B cell (primary cell): ENCODE results near the gene FADS1. TPM values are rescaled to one million over a fixed set of nuclear protein-coding genes. Genes with fewer than 3 reads are reported as not detected.

Experiments used
- ATAC-seq: fragments of 200-7000 bp; cut with Tn5 transposase; one replicate; pipeline ENCODE4 v1.10.0; 2021; ENCODE audit warnings: low read depth, mild to moderate bottlenecking, moderate number of reproducible peaks, moderate library complexity
- CTCF ChIA-PET: fragments of 350-600 bp; sonication (Branson Sonifier 250); formaldehyde crosslinking; loops from one replicate; lab custom pipeline; 2021; ENCODE audit warnings: antibody characterized with exemption, inconsistent platforms; lab: Charles Lee
- POLR2A ChIA-PET: fragments of 350-600 bp; sonication (Branson Sonifier 250); formaldehyde crosslinking; loops from one replicate; lab custom pipeline; 2021; ENCODE audit warnings: antibody characterized with exemption; lab: Charles Lee
- DNase-seq: peaks from one replicate; pipeline ENCODE4 v3.0.0; 2013
- H2AFZ ChIP-seq: 2 replicates; pipeline ENCODE4 v1.6.1; 2012; ENCODE audit warnings: mild to moderate bottlenecking, low read depth, low read length; ENCODE audit not compliant: insufficient read depth, poor library complexity, severe bottlenecking
- H3K27ac ChIP-seq, 2 donors: 1 replicate in 1 of 2; 2 replicates in 1 of 2; pipeline ENCODE4 v1.5.1; 2012 to 2013; ENCODE audit warnings: low read length in 2 of 2, mild to moderate bottlenecking in 2 of 2, moderate library complexity in 1 of 2
- H3K27me3 ChIP-seq, 4 experiments: fragments of 200-600 bp in 1 of 4; sonication (generic) in 1 of 4; replicated peaks in 1 of 4; 1 replicate in 2 of 4; 2 replicates in 2 of 4; pipeline versions ENCODE4 v1.6.1 to v1.7.0; 2013 to 2016; ENCODE audit warnings: low read length in 3 of 4, mild to moderate bottlenecking in 2 of 4, mixed read lengths in 1 of 4, moderate library complexity in 1 of 4; ENCODE audit not compliant: insufficient read depth in 4 of 4, control insufficient read depth in 3 of 4; ENCODE audit errors: control extremely low read depth in 1 of 4
- H3K36me3 ChIP-seq, 2 experiments: replicated peaks in 1 of 2; 1 replicate in 1 of 2; 2 replicates in 1 of 2; pipeline versions ENCODE4 v1.6.1 to v1.7.1; 2013; ENCODE audit warnings: low read length in 1 of 2; ENCODE audit not compliant: insufficient read depth in 2 of 2, control insufficient read depth in 1 of 2; ENCODE audit errors: control extremely low read depth in 1 of 2, extremely low read depth in 1 of 2
- H3K4me1 ChIP-seq, 2 donors: fragments of 200-600 bp in 1 of 2; sonication (generic) in 1 of 2; 1 replicate in 1 of 2; 2 replicates in 1 of 2; pipeline versions ENCODE4 v1.5.1 to v1.6.1; 2013 to 2017; ENCODE audit warnings: low read length in 2 of 2; ENCODE audit not compliant: control insufficient read depth in 2 of 2, insufficient read depth in 2 of 2
- H3K4me2 ChIP-seq: replicated peaks from 2 replicates; pipeline ENCODE3; 2012; ENCODE audit warnings: mild to moderate bottlenecking, low read depth, low read length; ENCODE audit not compliant: poor library complexity, severe bottlenecking
- H3K4me3 ChIP-seq, 5 experiments: fragments of 200-600 bp in 1 of 5; sonication (generic) in 1 of 5; 1 replicate in 3 of 5; 2 replicates in 2 of 5; pipeline versions ENCODE4 v1.5.1 to v1.7.0; 2011 to 2016; ENCODE audit warnings: low read length in 4 of 5, mild to moderate bottlenecking in 4 of 5, low read depth in 2 of 5, control low read depth in 1 of 5, moderate library complexity in 1 of 5; ENCODE audit not compliant: insufficient read depth in 1 of 5; ENCODE audit errors: control extremely low read depth in 1 of 5, extremely low read depth in 1 of 5
- H3K79me2 ChIP-seq: fragments of 200-600 bp; sonication (generic); one replicate; pipeline ENCODE4 v1.6.0; 2016; ENCODE audit warnings: low read length; ENCODE audit not compliant: control insufficient read depth, insufficient read depth
- H3K9ac ChIP-seq: fragments of 200-600 bp; sonication (generic); 2 replicates; pipeline ENCODE4 v1.6.1; 2017; ENCODE audit warnings: mild to moderate bottlenecking, low read length, moderate library complexity
- H3K9me3 ChIP-seq, 3 donors: one replicate each; pipeline versions ENCODE4 v1.6.1 to v1.7.1; 2013; ENCODE audit warnings: low read length in 2 of 3; ENCODE audit not compliant: control insufficient read depth in 2 of 3, insufficient read depth in 1 of 3; ENCODE audit errors: control extremely low read depth in 1 of 3
- H4K20me1 ChIP-seq: 2 replicates; pipeline ENCODE4 v1.6.0; 2012; ENCODE audit warnings: mild to moderate bottlenecking, low read length; ENCODE audit not compliant: insufficient read depth, control insufficient read depth, poor library complexity, severe bottlenecking
- H3K27ac Mint-ChIP-seq: one replicate; pipeline ENCODE4 v1.8.0; 2021; ENCODE audit warnings: mixed read lengths
- H3K27me3 Mint-ChIP-seq: one replicate; pipeline ENCODE4 v1.8.0; 2021; ENCODE audit warnings: mixed read lengths
- H3K4me1 Mint-ChIP-seq: one replicate; pipeline ENCODE4 v1.8.0; 2021; ENCODE audit warnings: mixed read lengths
- H3K4me3 Mint-ChIP-seq: one replicate; pipeline ENCODE4 v1.8.0; 2021; ENCODE audit warnings: mixed read lengths
- H3K9me3 Mint-ChIP-seq: one replicate; pipeline ENCODE4 v1.8.0; 2022; ENCODE audit warnings: mixed read lengths; ENCODE audit not compliant: insufficient read depth
- EZH2 ChIP-seq: IDR thresholded peaks from 2 replicates; pipeline ENCODE4 v1.6.1; 2012; ENCODE audit warnings: borderline replicate concordance, low read depth, mild to moderate bottlenecking, moderate library complexity, low read length; ENCODE audit not compliant: insufficient read depth, poor library complexity, severe bottlenecking
- WGBS: methylation state at CpG from one replicate; pipeline ENCODE4 v1.1.5; 2013; ENCODE audit warnings: missing lambda C conversion rate; ENCODE audit not compliant: insufficient coverage; 5-methylcytosine and 5-hydroxymethylcytosine counted together
- intact Hi-C: fragments of 100-400 bp; cut with micrococcal nuclease; formaldehyde crosslinking; loops from one replicate; pipeline ENCODE4 v1.10.0; 2022
- polyA plus RNA-seq: library from polyadenylated mRNA; depleted of rRNA; stranded (reverse); fragments of >200 nt; gene quantifications from 2 replicates; pipeline ENCODE4 v1.2.3, GENCODE V29; 2012
- total RNA-seq, 2 donors: library from RNA; stranded (reverse); fragments of 120-200 nt in 1 of 2; gene quantifications; 1 replicate in 1 of 2; 2 replicates in 1 of 2; pipeline versions ENCODE4 v1.2.3 to v1.2.4, GENCODE V29; 2013 to 2022
- TF ChIP-seq, protein P1 (sequence below): fragments of 200-600 bp; IDR thresholded peaks from one replicate; pipeline ENCODE4 v1.8.0; 2022; ENCODE audit warnings: antibody characterized with exemption, mild to moderate bottlenecking

FADS1 gene
- total and polyA plus RNA-seq, 2 donors (not counting 1 experiment from before 2014, with no cell fraction given) = 0.39 to 15.6 TPM

DNA sequence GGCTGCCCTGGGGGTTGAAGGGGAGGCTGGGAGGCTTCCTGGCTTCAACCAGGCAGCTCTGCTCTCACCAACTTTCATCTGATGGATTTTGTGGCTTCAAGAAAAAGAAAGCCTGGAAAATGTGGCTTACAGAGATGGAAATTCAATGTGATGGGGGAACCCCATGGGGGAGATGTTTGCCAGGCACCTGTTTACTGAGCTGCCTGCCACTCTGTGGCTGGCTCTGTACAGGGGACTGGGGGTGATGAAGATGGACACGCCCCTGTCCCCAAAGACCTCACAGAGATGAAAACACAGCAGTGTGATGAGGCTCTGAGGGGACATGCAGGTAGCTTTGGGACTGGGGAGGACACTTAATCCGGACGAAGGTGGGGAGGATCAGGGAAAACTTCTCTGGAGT, 34.5 kb downstream of the FADS1 start:
- ATAC-seq = no peak
- POLR2A ChIA-PET = no interaction called here

DNA sequence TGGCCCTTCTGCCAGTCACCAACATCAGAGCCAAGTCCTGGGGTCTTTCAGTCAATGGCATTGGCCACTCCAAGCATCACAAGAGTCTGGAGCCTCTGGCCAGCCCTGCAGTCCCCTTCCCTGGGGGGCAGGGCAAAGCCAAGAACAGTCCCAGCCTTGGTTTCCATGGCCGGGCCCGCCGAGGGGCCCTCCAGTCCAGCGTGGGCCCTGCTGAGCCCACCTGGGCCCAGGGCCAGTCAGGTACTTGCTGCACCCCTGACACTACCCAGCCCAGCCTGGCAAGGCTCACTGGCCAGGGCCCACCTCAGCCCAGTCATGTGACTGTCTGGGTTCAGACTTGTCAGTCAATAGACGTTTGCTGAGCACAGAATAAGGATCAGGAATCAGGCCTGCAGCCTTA, 35.2 kb downstream of the FADS1 start:
- H3K27ac Mint-ChIP-seq = no peak overlapping the region
- no peak overlapping the region for H3K4me3 Mint-ChIP-seq
- H4K20me1 ChIP-seq = peaks cover 9% of the 10 kb centered on the region
- H3K4me1 ChIP-seq = peaks cover 20% of the 10 kb centered on the region in 2 donors
- no peak overlapping the region for H3K9ac ChIP-seq
- H3K4me1 Mint-ChIP-seq = peaks cover 15% of the 10 kb centered on the region
- H3K27me3 ChIP-seq = peaks cover 0 to 8% (median 0%) of the 10 kb centered on the region in 4 experiments
- no peak overlapping the region for H3K27ac ChIP-seq
- 96% methylated on average over 4 of the region's 5 CpGs for WGBS
- H3K4me3 ChIP-seq = no peak overlapping the region
- H3K4me2 ChIP-seq = no peak overlapping the region
- POLR2A ChIA-PET = no interaction called here
- CTCF ChIA-PET = interaction anchor here (0.5 to 1.8 kb wide), 3 partner anchors 9 to 39 kb away, joined by 3 to 4 read pairs (median 3); no protein-coding TSS in a partner anchor
- TF ChIP-seq, protein P1, sequence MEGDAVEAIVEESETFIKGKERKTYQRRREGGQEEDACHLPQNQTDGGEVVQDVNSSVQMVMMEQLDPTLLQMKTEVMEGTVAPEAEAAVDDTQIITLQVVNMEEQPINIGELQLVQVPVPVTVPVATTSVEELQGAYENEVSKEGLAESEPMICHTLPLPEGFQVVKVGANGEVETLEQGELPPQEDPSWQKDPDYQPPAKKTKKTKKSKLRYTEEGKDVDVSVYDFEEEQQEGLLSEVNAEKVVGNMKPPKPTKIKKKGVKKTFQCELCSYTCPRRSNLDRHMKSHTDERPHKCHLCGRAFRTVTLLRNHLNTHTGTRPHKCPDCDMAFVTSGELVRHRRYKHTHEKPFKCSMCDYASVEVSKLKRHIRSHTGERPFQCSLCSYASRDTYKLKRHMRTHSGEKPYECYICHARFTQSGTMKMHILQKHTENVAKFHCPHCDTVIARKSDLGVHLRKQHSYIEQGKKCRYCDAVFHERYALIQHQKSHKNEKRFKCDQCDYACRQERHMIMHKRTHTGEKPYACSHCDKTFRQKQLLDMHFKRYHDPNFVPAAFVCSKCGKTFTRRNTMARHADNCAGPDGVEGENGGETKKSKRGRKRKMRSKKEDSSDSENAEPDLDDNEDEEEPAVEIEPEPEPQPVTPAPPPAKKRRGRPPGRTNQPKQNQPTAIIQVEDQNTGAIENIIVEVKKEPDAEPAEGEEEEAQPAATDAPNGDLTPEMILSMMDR = no peak
- no peak for TF ChIP-seq EZH2
- no peaks in the 10 kb centered on the region for H3K9me3 ChIP-seq
- H3K36me3 ChIP-seq = peaks cover 0 to 5% of the 10 kb centered on the region in 2 experiments
- no peaks in the 10 kb centered on the region for H3K79me2 ChIP-seq
- DNase-seq (no peak), ATAC-seq (no peak)
- intact Hi-C loops = no loop called here
- no peak overlapping the region for H2AFZ ChIP-seq
- H3K9me3 Mint-ChIP-seq = no peaks in the 10 kb centered on the region
- peaks cover 7% of the 10 kb centered on the region for H3K27me3 Mint-ChIP-seq

More for the DNA sequence above, 34.5 kb downstream of the FADS1 start:
- CTCF ChIA-PET = interaction anchor here (0.5 to 1.8 kb wide), 3 partner anchors 31 to 89 kb away, joined by 3 to 4 read pairs (median 3); no protein-coding TSS in a partner anchor
- Histone ChIP-seq H3K4me3 (no peak overlapping the region), H3K9ac (no peak overlapping the region), H3K36me3 (peaks cover 0 to 11% of the 10 kb centered on the region in 2 experiments), H3K9me3 (no peaks in the 10 kb centered on the region), H4K20me1 (peaks cover 11% of the 10 kb centered on the region), H3K27me3 (peaks cover 0 to 8% (median 0%) of the 10 kb centered on the region in 4 experiments), H3K4me2 (no peak overlapping the region), H3K4me1 (peaks cover 16 to 18% of the 10 kb centered on the region in 2 donors), H3K27ac (no peak overlapping the region), H3K79me2 (no peaks in the 10 kb centered on the region), H2AFZ (no peak overlapping the region)
- Mint-ChIP-seq H3K4me3 (no peak overlapping the region), H3K27ac (no peak overlapping the region), H3K9me3 (no peaks in the 10 kb centered on the region), H3K27me3 (peaks cover 6% of the 10 kb centered on the region), H3K4me1 (peaks cover 9% of the 10 kb centered on the region)
- TF ChIP-seq, protein P1 = no peak
- no peak for TF ChIP-seq EZH2
- intact Hi-C loops = no loop called here
- 90% methylated on average over 2 of the region's 3 CpGs for WGBS
- no peak for DNase-seq
